Measurements from ENCODE around the gene BCKDHB. TPM values are rescaled to one million over a fixed set of nuclear protein-coding genes. Genes with fewer than 3 reads are reported as not detected.

Gene BCKDHB
- total RNA-seq, 1 donor from 2014 or later = 16.6 TPM

DNA sequence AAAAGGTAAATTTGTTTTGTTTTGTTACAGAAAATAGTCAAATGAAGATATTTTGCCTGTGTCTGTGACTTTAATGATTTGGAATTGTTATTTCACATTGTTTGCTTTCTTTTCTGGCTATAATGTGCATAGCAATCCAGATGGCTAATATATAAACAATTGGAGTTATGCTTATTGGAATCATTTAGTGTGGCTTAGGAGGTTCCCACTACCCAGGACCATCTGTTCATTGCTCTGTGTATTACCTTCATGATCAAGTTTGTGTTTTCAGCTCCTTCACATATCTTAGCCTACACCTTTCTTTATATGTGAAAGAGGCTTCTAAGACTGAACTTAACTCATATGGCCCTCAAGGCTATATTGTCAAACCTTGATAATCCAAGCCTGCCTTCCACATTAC is 232.9 kb downstream of the BCKDHB start:
- POLR2A ChIA-PET = no interaction called here

DNA sequence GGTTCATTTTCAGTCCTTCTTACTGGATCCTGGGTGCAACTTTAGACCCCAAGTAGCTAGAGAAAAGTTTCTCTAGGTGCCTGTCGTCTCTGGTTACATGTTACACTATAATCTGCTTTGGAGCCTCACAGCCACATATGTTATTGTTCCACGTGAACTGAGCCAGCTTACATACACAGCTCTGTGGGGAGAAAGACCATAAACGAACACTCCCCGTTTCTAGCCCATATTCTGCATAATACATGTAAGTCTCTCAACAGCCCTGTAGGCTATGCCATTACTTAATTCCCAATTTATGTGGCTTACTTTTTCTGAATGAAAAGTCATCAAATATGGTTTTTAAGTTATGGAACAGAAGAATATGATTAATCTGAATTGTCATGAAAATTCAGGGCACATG is 233.8 kb downstream of the BCKDHB start:
- H3K27me3 Mint-ChIP-seq = no peaks in the 10 kb centered on the region
- intact Hi-C loops (cut with micrococcal nuclease) = no loop called here
- no peaks in the 10 kb centered on the region for H3K36me3 Mint-ChIP-seq (ENCODE audit: low read depth)
- H3K27ac Mint-ChIP-seq = no peak overlapping the region
- TF ChIP-seq, protein P1, sequence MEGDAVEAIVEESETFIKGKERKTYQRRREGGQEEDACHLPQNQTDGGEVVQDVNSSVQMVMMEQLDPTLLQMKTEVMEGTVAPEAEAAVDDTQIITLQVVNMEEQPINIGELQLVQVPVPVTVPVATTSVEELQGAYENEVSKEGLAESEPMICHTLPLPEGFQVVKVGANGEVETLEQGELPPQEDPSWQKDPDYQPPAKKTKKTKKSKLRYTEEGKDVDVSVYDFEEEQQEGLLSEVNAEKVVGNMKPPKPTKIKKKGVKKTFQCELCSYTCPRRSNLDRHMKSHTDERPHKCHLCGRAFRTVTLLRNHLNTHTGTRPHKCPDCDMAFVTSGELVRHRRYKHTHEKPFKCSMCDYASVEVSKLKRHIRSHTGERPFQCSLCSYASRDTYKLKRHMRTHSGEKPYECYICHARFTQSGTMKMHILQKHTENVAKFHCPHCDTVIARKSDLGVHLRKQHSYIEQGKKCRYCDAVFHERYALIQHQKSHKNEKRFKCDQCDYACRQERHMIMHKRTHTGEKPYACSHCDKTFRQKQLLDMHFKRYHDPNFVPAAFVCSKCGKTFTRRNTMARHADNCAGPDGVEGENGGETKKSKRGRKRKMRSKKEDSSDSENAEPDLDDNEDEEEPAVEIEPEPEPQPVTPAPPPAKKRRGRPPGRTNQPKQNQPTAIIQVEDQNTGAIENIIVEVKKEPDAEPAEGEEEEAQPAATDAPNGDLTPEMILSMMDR (IDR thresholded peaks at IDR 0.05) = no peak
- no peak overlapping the region for H3K4me3 Mint-ChIP-seq
- ChIA-PET CTCF (interaction anchor here (1.5 kb wide), 1 partner anchor 1413 kb away, joined by 4 read pairs; no protein-coding TSS in a partner anchor), POLR2A (no interaction called here)
- H3K9me3 Mint-ChIP-seq = no peaks in the 10 kb centered on the region
- no peak for ATAC-seq (ENCODE audit: low read depth)
- DNase-seq = no peak
- peaks cover 4% of the 10 kb centered on the region for H3K4me1 Mint-ChIP-seq

More for the DNA sequence above, 232.9 kb downstream of the BCKDHB start:
- DNase-seq = no peak
- Mint-ChIP-seq H3K27ac (no peak overlapping the region), H3K4me1 (peaks cover 4% of the 10 kb centered on the region), H3K27me3 (no peaks in the 10 kb centered on the region), H3K9me3 (no peaks in the 10 kb centered on the region), H3K36me3 (ENCODE audit: low read depth) (no peaks in the 10 kb centered on the region), H3K4me3 (no peak overlapping the region)
- TF ChIP-seq, protein P1 (IDR thresholded peaks at IDR 0.05) = no peak
- intact Hi-C loops (cut with micrococcal nuclease) = loop anchor here (2.0 kb wide), 1 partner anchor 561 kb away; no protein-coding TSS in a partner anchor
- CTCF ChIA-PET = interaction anchor here (1.5 kb wide), 1 partner anchor 1414 kb away, joined by 4 read pairs; no protein-coding TSS in a partner anchor
- no peak for ATAC-seq (ENCODE audit: low read depth)

DNA sequence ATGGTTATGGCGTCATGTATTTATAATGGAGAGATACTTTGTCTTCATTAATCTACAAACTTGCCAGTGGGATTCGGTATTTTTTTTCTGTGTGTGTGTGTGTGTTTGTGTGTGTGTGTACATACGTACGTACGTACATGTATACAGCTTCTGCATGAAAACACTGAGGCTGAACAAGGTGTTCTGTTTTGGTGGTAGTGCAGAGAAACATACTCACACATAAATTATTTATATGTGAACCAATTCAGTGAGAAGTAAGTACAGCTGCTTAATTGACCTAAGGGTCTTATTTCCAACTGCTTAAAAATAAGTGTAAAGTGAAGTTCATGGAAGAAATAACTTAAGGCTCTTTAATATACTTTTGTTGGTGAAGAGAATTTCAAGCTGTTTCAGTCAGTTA is 234.2 kb downstream of the BCKDHB start:
- ChIA-PET CTCF (interaction anchor here (1.5 kb wide), 1 partner anchor 1413 kb away, joined by 4 read pairs; no protein-coding TSS in a partner anchor), POLR2A (no interaction called here)
- Mint-ChIP-seq H3K9me3 (no peaks in the 10 kb centered on the region), H3K36me3 (ENCODE audit: low read depth) (no peaks in the 10 kb centered on the region), H3K4me1 (peaks cover 4% of the 10 kb centered on the region), H3K4me3 (no peak overlapping the region), H3K27ac (no peak overlapping the region), H3K27me3 (no peaks in the 10 kb centered on the region)
- intact Hi-C loops (cut with micrococcal nuclease) = no loop called here
- TF ChIP-seq, protein P1 (IDR thresholded peaks at IDR 0.05) = no peak
- ATAC-seq (ENCODE audit: low read depth) = no peak
- DNase-seq = no peak

DNA sequence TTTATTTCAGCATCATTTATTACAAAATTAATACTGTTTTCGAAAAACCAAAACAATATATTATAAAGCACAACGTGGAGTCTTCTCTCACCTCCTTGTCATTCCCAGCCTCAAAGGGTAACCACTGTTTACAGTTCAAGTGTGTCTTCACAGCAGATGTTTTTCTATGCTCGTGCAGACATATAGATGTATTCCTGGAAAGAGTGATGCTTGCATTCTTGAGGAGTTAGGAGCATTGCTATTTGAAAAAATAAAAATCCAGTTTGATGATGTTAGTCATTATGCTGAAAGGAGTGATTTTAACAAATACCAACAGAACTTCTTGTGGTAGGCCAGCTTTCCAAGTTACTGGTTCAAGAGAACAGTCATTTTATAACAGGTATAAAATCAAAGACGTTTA is 234.9 kb downstream of the BCKDHB start:
- Mint-ChIP-seq H3K36me3 (ENCODE audit: low read depth) (no peaks in the 10 kb centered on the region), H3K27ac (no peak overlapping the region), H3K9me3 (no peaks in the 10 kb centered on the region), H3K27me3 (no peaks in the 10 kb centered on the region), H3K4me3 (no peak overlapping the region), H3K4me1 (peaks cover 4% of the 10 kb centered on the region)
- POLR2A ChIA-PET = no interaction called here
- CTCF ChIA-PET = interaction anchor here (1.7 kb wide), 1 partner anchor 1413 kb away, joined by 5 read pairs; no protein-coding TSS in a partner anchor
- TF ChIP-seq, protein P1 (IDR thresholded peaks at IDR 0.05) = no peak
- intact Hi-C loops (cut with micrococcal nuclease) = no loop called here
- no peak for ATAC-seq (ENCODE audit: low read depth)
- DNase-seq = no peak

DNA sequence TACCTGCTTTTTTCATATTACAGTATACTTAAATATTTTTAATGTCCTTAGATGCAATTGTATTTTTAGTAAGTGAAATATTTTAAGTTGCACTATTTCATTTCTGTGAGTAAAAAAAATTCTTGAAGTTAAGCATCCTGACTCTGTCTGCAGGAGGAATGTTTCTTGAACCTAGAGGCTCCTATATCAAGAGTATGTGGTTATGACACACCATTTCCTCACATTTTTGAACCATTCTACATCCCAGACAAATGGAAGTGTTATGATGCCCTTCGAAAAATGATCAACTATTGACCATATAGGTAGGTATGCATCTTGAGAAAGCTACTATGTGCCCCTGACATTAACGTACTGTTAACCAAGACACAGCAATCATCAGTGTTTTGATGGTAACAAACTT is 237.0 kb downstream of the BCKDHB start:
- no peaks in the 10 kb centered on the region for H3K36me3 Mint-ChIP-seq (ENCODE audit: low read depth)
- intact Hi-C loops (cut with micrococcal nuclease) = no loop called here
- DNase-seq = no peak
- H3K4me1 Mint-ChIP-seq = no peaks in the 10 kb centered on the region
- H3K4me3 Mint-ChIP-seq = no peak overlapping the region
- ChIA-PET CTCF (no interaction called here), POLR2A (no interaction called here)
- no peak for ATAC-seq (ENCODE audit: low read depth)
- TF ChIP-seq, protein P1 (IDR thresholded peaks at IDR 0.05) = no peak
- no peak overlapping the region for H3K27ac Mint-ChIP-seq
- no peaks in the 10 kb centered on the region for H3K27me3 Mint-ChIP-seq
- H3K9me3 Mint-ChIP-seq = no peaks in the 10 kb centered on the region
